HEK293 (cell line): ENCODE results near the gene CD69.

Source experiments
- CTCF ChIA-PET: fragments of 350-600 bp; formaldehyde crosslinking; extraction: SDS; loops from one replicate; lab custom pipeline; 2021; ENCODE audit warnings: antibody characterized with exemption; lab: Yijun Ruan, JAX
- POLR2A ChIA-PET: fragments of 300-600 bp; formaldehyde crosslinking; extraction: SDS; loops from one replicate; lab custom pipeline; 2020; ENCODE audit warnings: antibody characterized with exemption, inconsistent platforms; lab: Yijun Ruan, JAX
- H3K27ac ChIP-seq: fragments of 200-500 bp; sonication (Bioruptor generic); 2 replicates; pipeline ENCODE4 v1.5.1; 2014; ENCODE audit warnings: low read depth, low read length, control low read depth, inconsistent platforms; ENCODE audit errors: extremely low read depth
- H3K36me3 ChIP-seq, 2 experiments: fragments of 200-500 bp in 1 of 2; sonication (Bioruptor generic) in 1 of 2; 1 replicate in 1 of 2; 2 replicates in 1 of 2; pipeline ENCODE4 v1.5.1; 2014 to 2017; ENCODE audit warnings: inconsistent platforms in 2 of 2, low read length in 2 of 2; ENCODE audit not compliant: control insufficient read depth in 2 of 2, insufficient read depth in 1 of 2
- H3K4me1 ChIP-seq: fragments of 200-500 bp; sonication (Bioruptor generic); 2 replicates; pipeline ENCODE4 v1.5.1; 2014; ENCODE audit warnings: mild to moderate bottlenecking, low read length, inconsistent platforms; ENCODE audit not compliant: control insufficient read depth, insufficient read depth
- H3K4me3 ChIP-seq: 2 replicates; pipeline ENCODE4 v1.5.1; 2011; ENCODE audit warnings: low read depth, mild to moderate bottlenecking, control low read depth, low read length, moderate library complexity
- H3K9me3 ChIP-seq: fragments of 200-500 bp; sonication (Bioruptor generic); 2 replicates; pipeline ENCODE4 v1.5.1; 2014; ENCODE audit warnings: low read depth, low read length, inconsistent platforms; ENCODE audit not compliant: control insufficient read depth, insufficient read depth
- ELK4 ChIP-seq: IDR thresholded peaks from 2 replicates; pipeline ENCODE4 v1.6.1; 2011; ENCODE audit warnings: mild to moderate bottlenecking, low read depth, low read length, borderline replicate concordance
- GLIS2 ChIP-seq: fragments of 450-650 bp; formaldehyde crosslinking; IDR thresholded peaks from 2 replicates; pipeline ENCODE4 v1.5.1; 2016; ENCODE audit warnings: missing biosample characterization, missing genetic modification characterization
- KLF17 ChIP-seq: fragments of 450-650 bp; formaldehyde crosslinking; IDR thresholded peaks from 2 replicates; pipeline ENCODE4 v1.5.1; 2016; ENCODE audit warnings: missing biosample characterization, missing genetic modification characterization
- OSR2 ChIP-seq: fragments of 450-650 bp; formaldehyde crosslinking; IDR thresholded peaks from 2 replicates; pipeline ENCODE4 v1.5.1; 2016; ENCODE audit warnings: missing biosample characterization, missing genetic modification characterization
- PATZ1 ChIP-seq: fragments of 450-650 bp; formaldehyde crosslinking; IDR thresholded peaks from 2 replicates; pipeline ENCODE4 v1.5.1; 2016; ENCODE audit warnings: missing biosample characterization, missing genetic modification characterization
- ZBTB1 ChIP-seq: fragments of 450-650 bp; formaldehyde crosslinking; IDR thresholded peaks from 2 replicates; pipeline ENCODE4 v1.5.1; 2016; ENCODE audit warnings: missing biosample characterization, missing genetic modification characterization
- ZBTB20 ChIP-seq: fragments of 450-650 bp; formaldehyde crosslinking; IDR thresholded peaks from 2 replicates; pipeline ENCODE4 v1.5.1; 2016; ENCODE audit warnings: missing biosample characterization, missing genetic modification characterization
- ZBTB21 ChIP-seq: fragments of 450-650 bp; formaldehyde crosslinking; IDR thresholded peaks from 2 replicates; pipeline ENCODE4 v1.5.1; 2017; ENCODE audit warnings: missing biosample characterization, missing genetic modification characterization
- ZNF112 ChIP-seq: fragments of 450-650 bp; formaldehyde crosslinking; IDR thresholded peaks from 2 replicates; pipeline ENCODE4 v1.5.0; 2017; ENCODE audit warnings: missing biosample characterization, missing genetic modification characterization
- ZNF121 ChIP-seq: fragments of 450-650 bp; formaldehyde crosslinking; IDR thresholded peaks from 2 replicates; pipeline ENCODE4 v1.5.1; 2016; ENCODE audit warnings: missing biosample characterization, missing genetic modification characterization
- ZNF133 ChIP-seq: fragments of 450-650 bp; formaldehyde crosslinking; IDR thresholded peaks from 2 replicates; pipeline ENCODE4 v1.5.1; 2016; ENCODE audit warnings: missing biosample characterization, missing genetic modification characterization
- ZNF221 ChIP-seq: fragments of 450-650 bp; formaldehyde crosslinking; IDR thresholded peaks from 2 replicates; pipeline ENCODE4 v1.5.1; 2017; ENCODE audit warnings: missing biosample characterization, missing genetic modification characterization, borderline replicate concordance
- ZNF26 ChIP-seq: fragments of 450-650 bp; formaldehyde crosslinking; IDR thresholded peaks from 2 replicates; pipeline ENCODE4 v1.5.1; 2016; ENCODE audit warnings: missing biosample characterization, missing genetic modification characterization
- ZNF292 ChIP-seq: fragments of 450-650 bp; formaldehyde crosslinking; IDR thresholded peaks from 2 replicates; pipeline ENCODE4 v1.5.1; 2016; ENCODE audit warnings: low read depth, missing biosample characterization, missing genetic modification characterization, borderline replicate concordance
- ZNF350 ChIP-seq: fragments of 450-650 bp; formaldehyde crosslinking; IDR thresholded peaks from 2 replicates; pipeline ENCODE4 v1.5.0; 2017; ENCODE audit warnings: missing biosample characterization, mild to moderate bottlenecking, missing genetic modification characterization
- ZNF510 ChIP-seq: fragments of 450-650 bp; formaldehyde crosslinking; IDR thresholded peaks from 2 replicates; pipeline ENCODE4 v1.5.1; 2018; ENCODE audit warnings: mild to moderate bottlenecking, missing genetic modification characterization, missing biosample characterization; ENCODE audit not compliant: insufficient replicate concordance
- ZNF518A ChIP-seq: fragments of 450-650 bp; formaldehyde crosslinking; conservative IDR thresholded peaks from 2 replicates; pipeline ENCODE4 v1.5.1; 2016; ENCODE audit warnings: low read depth, missing biosample characterization, missing genetic modification characterization
- ZNF580 ChIP-seq: fragments of 450-650 bp; formaldehyde crosslinking; IDR thresholded peaks from 2 replicates; pipeline ENCODE4 v1.5.1; 2016; ENCODE audit warnings: missing biosample characterization, missing genetic modification characterization
- ZNF623 ChIP-seq: fragments of 450-650 bp; formaldehyde crosslinking; IDR thresholded peaks from 2 replicates; pipeline ENCODE4 v1.5.1; 2016; ENCODE audit warnings: missing biosample characterization, missing genetic modification characterization
- ZNF776 ChIP-seq: fragments of 450-650 bp; formaldehyde crosslinking; IDR thresholded peaks from 2 replicates; pipeline ENCODE4 v1.5.0; 2017; ENCODE audit warnings: missing biosample characterization, missing genetic modification characterization, borderline replicate concordance

The CD69 gene

GRCh38 chr12:9758119-9758518, 2.6 kb downstream of the CD69 start:
- POLR2A ChIA-PET = no interaction called here
- no peaks in the 10 kb centered on the region for H3K36me3 ChIP-seq
- H3K27ac ChIP-seq = no peak overlapping the region
- no peaks in the 10 kb centered on the region for H3K4me1 ChIP-seq
- CTCF ChIA-PET = interaction anchor here (0.7 to 5.3 kb wide), 2 partner anchors 8 to 345 kb away, joined by 3 to 46 read pairs; no protein-coding TSS in a partner anchor
- H3K9me3 ChIP-seq = no peaks in the 10 kb centered on the region
- TF ChIP-seq ZNF623 (no peak), ZNF121 (tag by site-specific recombination) (no peak), KLF17 (no peak), PATZ1 (no peak), ZNF292 (no peak), ELK4 (no peak), ZNF580 (no peak)
- H3K4me3 ChIP-seq = no peak overlapping the region

GRCh38 chr12:9757433-9758025, 3.2 kb downstream of the CD69 start:
- ChIA-PET POLR2A (no interaction called here), CTCF (interaction anchor here (0.6 kb wide), 1 partner anchor 46 kb away, joined by 3 read pairs; no protein-coding TSS in a partner anchor)
- no peak overlapping the region for H3K4me3 ChIP-seq
- no peaks in the 10 kb centered on the region for H3K4me1 ChIP-seq
- no peak for TF ChIP-seq ZBTB21
- no peak for TF ChIP-seq GLIS2 (tag by site-specific recombination)
- TF ChIP-seq OSR2 (tag by site-specific recombination) = no peak
- no peak for TF ChIP-seq ZNF112 (tag by site-specific recombination)
- TF ChIP-seq ZBTB1 (tag by site-specific recombination) = no peak
- no peak for TF ChIP-seq ZNF26 (tag by site-specific recombination)
- no peak for TF ChIP-seq ZNF350 (tag by site-specific recombination)
- no peak for TF ChIP-seq ZNF776 (tag by site-specific recombination)
- TF ChIP-seq ZNF510 (tag by site-specific recombination) = no peak
- TF ChIP-seq ZBTB20 (tag by site-specific recombination) = no peak
- no peak overlapping the region for H3K27ac ChIP-seq
- no peaks in the 10 kb centered on the region for H3K36me3 ChIP-seq
- no peaks in the 10 kb centered on the region for H3K9me3 ChIP-seq

- no peaks in the 10 kb centered on the region for H3K36me3 ChIP-seq
- no peaks in the 10 kb centered on the region for H3K4me1 ChIP-seq
- no peak for TF ChIP-seq ZNF292
- TF ChIP-seq ZNF133 = no peak
- no peak for TF ChIP-seq ZNF580
- no peak for TF ChIP-seq ZNF221
- TF ChIP-seq ZNF518A (tag by site-specific recombination) = no peak
- POLR2A ChIA-PET = no interaction called here
- no peak overlapping the region for H3K4me3 ChIP-seq
- H3K9me3 ChIP-seq = no peaks in the 10 kb centered on the region
- H3K27ac ChIP-seq = no peak overlapping the region
- CTCF ChIA-PET = no interaction called here
Observed at GRCh38 chr12:9756706-9757105, 4.0 kb downstream of the CD69 start.
